ENCODE results near the gene ATP9A. TPM values are rescaled to one million over a fixed set of nuclear protein-coding genes. Genes with fewer than 3 reads are reported as not detected.
"Not testable (repeated sequence)": the region's sequence is repeated elsewhere in the genome, so short reads cannot be mapped to it uniquely, and the experiment has no call there.

Gene ATP9A
- total RNA-seq, 4 donors from 2014 or later: 36.1 to 47.4 (median 38.1) TPM

- peaks cover 0 to 11% (median 0%) of the 10 kb centered on the region in 3 donors for H3K36me3 ChIP-seq
- H3K9me3 ChIP-seq: peaks cover 0 to 2% (median 0%) of the 10 kb centered on the region in 4 donors
- H3K27me3 ChIP-seq: peaks cover 0 to 7% of the 10 kb centered on the region in 2 donors
- H3K27ac ChIP-seq: no peak overlapping the region
- no peak for TF ChIP-seq CTCF (IDR thresholded peaks at IDR 0.05)
- TF ChIP-seq POLR2A (IDR thresholded peaks at IDR 0.05): no peak
- no peak for TF ChIP-seq EP300 (IDR thresholded peaks at IDR 0.05)
- no peak overlapping the region for H3K4me3 ChIP-seq
- 82 to 97% methylated on average over 7 to 8 of the region's 13 CpGs for WGBS, 2 donors
- no peak for DNase-seq (ENCODE audit: low spot score in 2 of 2)
- no peaks in the 10 kb centered on the region for H3K4me1 ChIP-seq
Measured at GRCh38 chr20:51791626-51792025, 23.4 kb upstream of the ATP9A start.

- 92 to 93% methylated on average over 17 of the region's 17 CpGs for WGBS, 2 donors
- TF ChIP-seq POLR2A (IDR thresholded peaks at IDR 0.05) (no peak), CTCF (IDR thresholded peaks at IDR 0.05) (no peak), EP300 (IDR thresholded peaks at IDR 0.05) (no peak)
Measured at GRCh38 chr20:51790256-51790655, 22.1 kb upstream of the ATP9A start.

GRCh38 chr20:51789434-51789833, 21.2 kb upstream of the ATP9A start:
- DNase-seq (ENCODE audit: low spot score in 2 of 2): no peak
- peaks cover 0 to 11% (median 0%) of the 10 kb centered on the region in 3 donors for H3K36me3 ChIP-seq
- no peak overlapping the region for H3K27ac ChIP-seq
- H3K9me3 ChIP-seq: peaks cover 0 to 2% (median 0%) of the 10 kb centered on the region in 4 donors
- H3K4me1 ChIP-seq: no peaks in the 10 kb centered on the region
- H3K4me3 ChIP-seq: no peak overlapping the region
- H3K27me3 ChIP-seq: peaks cover 0 to 7% of the 10 kb centered on the region in 2 donors
- TF ChIP-seq CTCF (IDR thresholded peaks at IDR 0.05): no peak
- no peak for TF ChIP-seq EP300 (IDR thresholded peaks at IDR 0.05)
- TF ChIP-seq POLR2A (IDR thresholded peaks at IDR 0.05): no peak
- 66 to 77% methylated on average over 2 of the region's 2 CpGs for WGBS, 2 donors

More at GRCh38 chr20:51790256-51790655, 22.1 kb upstream of the ATP9A start:
- H3K4me1 ChIP-seq: no peaks in the 10 kb centered on the region
- peaks cover 0 to 7% of the 10 kb centered on the region in 2 donors for H3K27me3 ChIP-seq
- no peak overlapping the region for H3K27ac ChIP-seq
- DNase-seq (ENCODE audit: low spot score in 2 of 2): no peak
- H3K36me3 ChIP-seq: peaks cover 0 to 11% (median 0%) of the 10 kb centered on the region in 3 donors
- H3K9me3 ChIP-seq: peaks cover 0 to 2% (median 0%) of the 10 kb centered on the region in 4 donors
- no peak overlapping the region for H3K4me3 ChIP-seq

GRCh38 chr20:51788822-51789221, 20.6 kb upstream of the ATP9A start:
- peaks cover 0 to 11% (median 0%) of the 10 kb centered on the region in 3 donors for H3K36me3 ChIP-seq
- no peak for DNase-seq (ENCODE audit: low spot score in 2 of 2)
- H3K9me3 ChIP-seq: peaks cover 0 to 2% (median 0%) of the 10 kb centered on the region in 4 donors
- H3K4me1 ChIP-seq: no peaks in the 10 kb centered on the region
- WGBS, 2 donors: 91 to 94% methylated on average over 14 of the region's 14 CpGs
- no peak for TF ChIP-seq EP300 (IDR thresholded peaks at IDR 0.05)
- no peak for TF ChIP-seq POLR2A (IDR thresholded peaks at IDR 0.05)
- no peak for TF ChIP-seq CTCF (IDR thresholded peaks at IDR 0.05)
- H3K27me3 ChIP-seq: peaks cover 0 to 7% of the 10 kb centered on the region in 2 donors
- no peak overlapping the region for H3K27ac ChIP-seq
- H3K4me3 ChIP-seq: no peak overlapping the region

GRCh38 chr20:51784299-51784698, 16.1 kb upstream of the ATP9A start:
- no peaks in the 10 kb centered on the region for H3K36me3 ChIP-seq

GRCh38 chr20:51778229-51778759, 10.1 kb upstream of the ATP9A start:
- H3K9me3 ChIP-seq: peaks cover 0 to 19% (median 0%) of the 10 kb centered on the region in 4 donors
- WGBS, 2 donors: 67 to 84% methylated on average over 4 of the region's 4 CpGs
- DNase-seq (ENCODE audit: low spot score in 2 of 2): not testable (repeated sequence)

More at GRCh38 chr20:51784299-51784698, 16.1 kb upstream of the ATP9A start:
- no peak for DNase-seq (ENCODE audit: low spot score in 2 of 2)
- 88 to 95% methylated on average over 15 of the region's 15 CpGs for WGBS, 2 donors
- Histone ChIP-seq H3K4me1 (no peaks in the 10 kb centered on the region), H3K27ac (no peak overlapping the region), H3K4me3 (no peak overlapping the region), H3K27me3 (no peaks in the 10 kb centered on the region), H3K9me3 (peaks cover 0 to 8% (median 0%) of the 10 kb centered on the region in 4 donors)
- no peak for TF ChIP-seq CTCF (IDR thresholded peaks at IDR 0.05)
- no peak for TF ChIP-seq EP300 (IDR thresholded peaks at IDR 0.05)
- no peak for TF ChIP-seq POLR2A (IDR thresholded peaks at IDR 0.05)

More at GRCh38 chr20:51778229-51778759, 10.1 kb upstream of the ATP9A start:
- not testable (repeated sequence) for H3K4me3 ChIP-seq, H3K4me1 ChIP-seq, H3K36me3 ChIP-seq, H3K27ac ChIP-seq, H3K27me3 ChIP-seq

All from tibial nerve (tissue), 4 donors.